Adrenal gland (tissue), 12 donors: ENCODE measurements around the gene WFS1. TPM values are rescaled to one million over a fixed set of nuclear protein-coding genes. Genes with fewer than 3 reads are reported as not detected.

Source experiments
- DNase-seq, 7 donors: peaks; one replicate each; pipeline ENCODE4 v3.0.0-alpha.2; 2019 to 2020
- H3K27ac ChIP-seq, 5 donors: fragments of 200-600 bp; sonication (generic) in 4 of 5; 1 replicate in 3 of 5; 2 replicates in 2 of 5; pipeline versions ENCODE4 v1.5.1 to v1.8.0; 2016 to 2020; ENCODE audit warnings: mild to moderate bottlenecking in 1 of 5
- H3K27me3 ChIP-seq: fragments of 200-600 bp; 2 replicates; pipeline ENCODE4 v1.8.0; 2021
- H3K36me3 ChIP-seq, 2 donors: fragments of 200-600 bp; replicated peaks in 1 of 2; 1 replicate in 1 of 2; 2 replicates in 1 of 2; pipeline versions ENCODE4 v1.5.1 to v1.8.0; 2018 to 2022
- H3K4me1 ChIP-seq, 2 donors: fragments of 200-600 bp; replicated peaks in 1 of 2; 1 replicate in 1 of 2; 2 replicates in 1 of 2; pipeline versions ENCODE4 v1.5.1 to v1.8.0; 2018 to 2021
- H3K4me3 ChIP-seq, 4 donors: fragments of 200-600 bp; sonication (generic) in 3 of 4; one replicate each; pipeline ENCODE4 v1.5.1; 2016 to 2018
- H3K9me3 ChIP-seq, 3 donors: fragments of 200-600 bp; sonication (generic) in 1 of 3; replicated peaks in 1 of 3; 1 replicate in 2 of 3; 2 replicates in 1 of 3; pipeline versions ENCODE4 v1.5.1 to v1.8.0; 2016 to 2021
- POLR2A ChIP-seq, 2 donors: fragments of 450-650 bp; IDR thresholded peaks; one replicate each; pipeline ENCODE4 v1.6.1; 2017; ENCODE audit warnings: antibody characterized with exemption in 2 of 2, mild to moderate bottlenecking in 2 of 2, moderate library complexity in 1 of 2
- WGBS, 4 donors: extraction: QIAGEN DNeasy Blood & Tissue Kit in 2 of 4; methylation state at CpG; one replicate each; pipeline versions ENCODE4 v1.1.5 to v1.1.7; 2013 to 2017; 5-methylcytosine and 5-hydroxymethylcytosine counted together
- intact Hi-C, 2 donors: fragments of 100-400 bp; cut with DNase I; formaldehyde crosslinking; loops; one replicate each; pipeline versions ENCODE4 v1.14.1 to v1.15.0; 2022 to 2023
- polyA plus RNA-seq, 3 donors: library from polyadenylated mRNA; stranded (reverse); fragments of 200-250 nt in 2 of 3; fragments of 350-450 nt in 1 of 3; fragmentation: Illumina TruSeq in 1 of 3; extraction: RNeasy Lipid Tissue Mini Kit (QIAGEN cat#74804) in 1 of 3; gene quantifications; one replicate each; pipeline ENCODE4 v1.2.3, GENCODE V29; 2013 to 2014
- total RNA-seq, 9 donors: library from RNA; depleted of rRNA in 4 of 9; stranded (reverse); fragments of >200 nt in 4 of 9; fragments of 120-200 nt in 1 of 9; fragmentation: NEBNext Ultra II Directional in 1 of 9; extraction: Animal tissue kit (Norgen Biotek cat#: 25700) in 1 of 9; gene quantifications; one replicate each; pipeline versions ENCODE4 v1.1.0 to v1.2.4, GENCODE V29; 2013 to 2023
- TF ChIP-seq, protein P1 (sequence below), 6 experiments: fragments of 450-650 bp in 4 of 6; fragments of 200-600 bp in 2 of 6; sonication (generic) in 1 of 6; IDR thresholded peaks; 1 replicate in 5 of 6; 2 replicates in 1 of 6; pipeline versions ENCODE4 v1.5.1 to v1.8.0; 2016 to 2021; ENCODE audit warnings: antibody characterized with exemption in 6 of 6, mild to moderate bottlenecking in 2 of 6, moderate library complexity in 1 of 6
- donor health status: healthy with polysubstance abuse.
- donor health status: Bipolar disorder and iron deficiency.
- donor health status: DM: yes; HTN: yes; CAD: no.
- donor health status: DM: no; HTN: no; CAD: no.
- donor health status: DM: no; HTN: no; CAD: no.
- donor health status: DM: yes; HTN: yes; CAD: no.

Gene WFS1
- total and polyA plus RNA-seq, 12 donors, result 20.8 to 64.4 (median 33.1) TPM

DNA sequence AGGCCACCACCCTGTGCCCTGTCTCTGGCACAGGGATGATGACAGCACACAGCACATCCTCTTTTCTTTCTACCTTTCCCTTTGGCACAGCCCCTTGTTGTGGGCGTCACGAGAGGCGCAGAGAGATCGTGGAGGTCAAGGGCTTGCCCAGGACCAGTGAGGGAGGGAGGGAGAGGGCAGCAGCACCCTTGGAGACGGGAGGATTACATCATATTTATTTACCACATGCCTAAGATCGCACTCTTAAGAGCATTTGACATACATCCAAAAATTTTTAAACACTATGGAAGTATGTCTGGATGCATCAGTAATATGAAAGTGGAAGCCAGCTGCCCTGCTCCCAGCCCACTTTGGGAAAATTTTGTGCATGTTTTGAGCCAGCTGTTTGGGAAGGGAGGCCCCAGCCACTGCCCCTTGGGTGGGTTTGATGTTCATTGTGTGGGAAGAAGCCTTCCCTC, 12.7 kb downstream of the WFS1 start:
- no peaks in the 10 kb centered on the region for H3K27me3 ChIP-seq
- no peak overlapping the region for H3K4me3 ChIP-seq
- intact Hi-C loops, result no loop called here
- H3K27ac ChIP-seq, result peak overlapping the region in 2 of 5 donors; percentile 59 to 71
- DNase-seq, result no peak
- no peak for TF ChIP-seq POLR2A (IDR thresholded peaks at IDR 0.05)
- TF ChIP-seq, protein P1, sequence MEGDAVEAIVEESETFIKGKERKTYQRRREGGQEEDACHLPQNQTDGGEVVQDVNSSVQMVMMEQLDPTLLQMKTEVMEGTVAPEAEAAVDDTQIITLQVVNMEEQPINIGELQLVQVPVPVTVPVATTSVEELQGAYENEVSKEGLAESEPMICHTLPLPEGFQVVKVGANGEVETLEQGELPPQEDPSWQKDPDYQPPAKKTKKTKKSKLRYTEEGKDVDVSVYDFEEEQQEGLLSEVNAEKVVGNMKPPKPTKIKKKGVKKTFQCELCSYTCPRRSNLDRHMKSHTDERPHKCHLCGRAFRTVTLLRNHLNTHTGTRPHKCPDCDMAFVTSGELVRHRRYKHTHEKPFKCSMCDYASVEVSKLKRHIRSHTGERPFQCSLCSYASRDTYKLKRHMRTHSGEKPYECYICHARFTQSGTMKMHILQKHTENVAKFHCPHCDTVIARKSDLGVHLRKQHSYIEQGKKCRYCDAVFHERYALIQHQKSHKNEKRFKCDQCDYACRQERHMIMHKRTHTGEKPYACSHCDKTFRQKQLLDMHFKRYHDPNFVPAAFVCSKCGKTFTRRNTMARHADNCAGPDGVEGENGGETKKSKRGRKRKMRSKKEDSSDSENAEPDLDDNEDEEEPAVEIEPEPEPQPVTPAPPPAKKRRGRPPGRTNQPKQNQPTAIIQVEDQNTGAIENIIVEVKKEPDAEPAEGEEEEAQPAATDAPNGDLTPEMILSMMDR (IDR thresholded peaks at IDR 0.05), result no peak
- no peaks in the 10 kb centered on the region for H3K9me3 ChIP-seq
- H3K36me3 ChIP-seq, result peaks cover 0 to 9% of the 10 kb centered on the region in 2 donors
- 30 to 65% (median 44%) methylated on average over 6 of the region's 6 CpGs for WGBS, 4 donors
- peaks cover 11 to 41% of the 10 kb centered on the region in 2 donors for H3K4me1 ChIP-seq

DNA sequence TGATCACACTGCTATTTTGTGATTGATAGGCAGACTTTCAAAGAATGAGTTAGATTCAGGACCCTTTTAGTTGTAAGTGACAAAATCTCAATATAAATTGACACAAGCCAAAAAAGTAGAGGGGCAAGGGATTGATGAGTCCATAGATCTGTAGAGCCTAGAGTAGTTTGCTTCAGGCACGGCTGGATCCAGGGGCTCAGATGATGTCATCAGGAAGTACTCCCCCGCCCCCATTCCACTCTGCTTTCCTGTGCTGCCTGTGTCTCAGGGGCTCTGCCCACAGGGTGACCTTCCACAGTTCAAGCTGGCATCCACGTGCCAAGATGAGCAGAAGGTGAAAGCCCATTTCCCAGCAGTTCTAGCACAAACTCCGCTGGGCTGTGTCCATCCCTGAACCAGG, 13.6 kb downstream of the WFS1 start:
- Histone ChIP-seq H3K36me3 (peaks cover 0 to 13% of the 10 kb centered on the region in 2 donors), H3K27me3 (no peaks in the 10 kb centered on the region), H3K27ac (no peak overlapping the region), H3K9me3 (no peaks in the 10 kb centered on the region), H3K4me3 (no peak overlapping the region), H3K4me1 (peaks cover 8 to 32% of the 10 kb centered on the region in 2 donors)
- no peak for DNase-seq
- TF ChIP-seq, protein P1 (IDR thresholded peaks at IDR 0.05), result no peak
- no peak for TF ChIP-seq POLR2A (IDR thresholded peaks at IDR 0.05)
- 40 to 90% (median 83%) methylated on average over 1 to 4 of the region's 4 CpGs for WGBS, 4 donors
- intact Hi-C loops, result no loop called here

GRCh38 chr4:6287017-6287788, 17.6 kb downstream of the WFS1 start:
- Histone ChIP-seq H3K27me3 (no peaks in the 10 kb centered on the region), H3K36me3 (peaks cover 0 to 37% of the 10 kb centered on the region in 2 donors), H3K9me3 (no peaks in the 10 kb centered on the region), H3K4me3 (no peak overlapping the region), H3K4me1 (peaks cover 0 to 6% of the 10 kb centered on the region in 2 donors), H3K27ac (no peak overlapping the region)
- intact Hi-C loops, result no loop called here
- 91 to 98% (median 95%) methylated on average over 9 to 16 of the region's 16 CpGs for WGBS, 4 donors
- DNase-seq, result no peak
- TF ChIP-seq POLR2A (IDR thresholded peaks at IDR 0.05), result no peak
- TF ChIP-seq, protein P1 (IDR thresholded peaks at IDR 0.05), result no peak

GRCh38 chr4:6288342-6288741, 18.7 kb downstream of the WFS1 start:
- intact Hi-C loops, result no loop called here
- no peak for TF ChIP-seq POLR2A (IDR thresholded peaks at IDR 0.05)
- TF ChIP-seq, protein P1 (IDR thresholded peaks at IDR 0.05), result no peak

More at GRCh38 chr4:6288342-6288741, 18.7 kb downstream of the WFS1 start:
- Histone ChIP-seq H3K27ac (no peak overlapping the region), H3K4me3 (no peak overlapping the region), H3K9me3 (no peaks in the 10 kb centered on the region), H3K4me1 (no peaks in the 10 kb centered on the region), H3K27me3 (no peaks in the 10 kb centered on the region), H3K36me3 (peaks cover 0 to 48% of the 10 kb centered on the region in 2 donors)
- WGBS, 4 donors, result 92 to 98% (median 95%) methylated on average over 5 of the region's 5 CpGs
- no peak for DNase-seq
